HG03342 (cell line): Measurements from ENCODE around the gene ACSF2.
"Not testable (repeated sequence)": the region's sequence is repeated elsewhere in the genome, so short reads cannot be mapped to it uniquely, and the experiment has no call there.

Experiments
- ATAC-seq: cut with Tn5 transposase; IDR thresholded peaks from one replicate; pipeline ENCODE4 v1.9.1; 2021; ENCODE audit warnings: mild to moderate bottlenecking, moderate library complexity; ENCODE audit not compliant: unreplicated experiment

The ACSF2 gene

DNA sequence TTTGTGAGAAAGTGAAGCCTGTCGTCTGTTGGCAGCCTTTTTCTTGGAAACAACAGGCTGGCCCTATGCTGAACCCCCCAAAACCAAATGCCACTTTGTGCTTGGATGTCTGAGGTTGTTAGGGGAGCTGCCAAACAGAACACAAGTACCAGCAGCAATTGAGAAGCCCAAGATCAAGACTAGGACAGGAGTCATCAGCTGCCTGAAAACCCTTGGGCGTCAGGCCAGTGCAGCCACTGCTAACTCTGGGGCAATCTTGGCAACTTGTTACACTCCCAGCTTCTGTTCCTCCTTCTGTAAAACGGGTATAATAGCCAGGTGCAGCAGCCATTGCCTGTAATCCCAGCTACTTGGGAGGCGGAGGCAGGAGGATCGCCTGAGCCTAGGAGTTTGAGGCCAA lies 19.4 kb upstream of the ACSF2 start:
- ATAC-seq: no peak

GRCh38 chr17:50407921-50408320 lies 18.1 kb upstream of the ACSF2 start:
- ATAC-seq: no peak

GRCh38 chr17:50412188-50412732 lies 13.8 kb upstream of the ACSF2 start:
- ATAC-seq: no peak

DNA sequence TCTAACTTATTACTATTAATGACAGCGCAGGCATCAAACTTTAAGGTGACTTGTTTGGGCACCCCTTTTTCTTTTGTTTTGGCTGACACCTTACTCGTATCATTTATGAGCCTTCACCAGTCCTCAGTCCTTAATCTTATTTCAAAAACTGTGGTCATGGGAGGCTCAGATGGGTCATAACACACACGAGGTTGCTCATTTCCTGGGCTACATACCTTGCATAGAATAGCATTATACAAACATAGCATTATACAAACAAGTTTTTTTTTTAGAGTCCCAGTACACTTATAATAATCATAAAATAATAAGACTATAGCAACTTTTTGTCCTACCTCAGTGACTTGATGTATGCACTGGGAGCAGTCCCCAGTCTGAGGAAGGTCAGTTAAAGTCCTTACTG lies 11.2 kb upstream of the ACSF2 start:
- no peak for ATAC-seq

DNA sequence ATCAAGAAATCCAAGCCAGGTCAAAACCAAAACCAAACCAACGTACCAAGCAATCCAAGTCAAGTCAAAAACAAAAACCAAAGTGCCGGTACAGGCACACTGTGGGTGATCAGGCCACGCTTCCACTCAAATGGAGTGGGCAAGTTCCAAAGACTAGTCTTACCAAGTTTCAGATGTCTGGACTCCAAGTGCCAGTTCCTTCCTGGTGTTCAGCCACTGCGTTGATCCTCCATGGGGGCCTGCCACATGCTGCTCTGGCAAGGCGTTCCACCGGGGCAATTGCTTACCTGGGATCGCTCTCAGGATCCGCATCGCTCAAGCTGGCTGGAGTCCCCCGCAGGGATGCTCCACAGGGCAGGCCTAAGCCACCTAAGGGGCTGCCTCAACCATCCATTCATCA lies 6.4 kb upstream of the ACSF2 start:
- not testable (repeated sequence) for ATAC-seq

DNA sequence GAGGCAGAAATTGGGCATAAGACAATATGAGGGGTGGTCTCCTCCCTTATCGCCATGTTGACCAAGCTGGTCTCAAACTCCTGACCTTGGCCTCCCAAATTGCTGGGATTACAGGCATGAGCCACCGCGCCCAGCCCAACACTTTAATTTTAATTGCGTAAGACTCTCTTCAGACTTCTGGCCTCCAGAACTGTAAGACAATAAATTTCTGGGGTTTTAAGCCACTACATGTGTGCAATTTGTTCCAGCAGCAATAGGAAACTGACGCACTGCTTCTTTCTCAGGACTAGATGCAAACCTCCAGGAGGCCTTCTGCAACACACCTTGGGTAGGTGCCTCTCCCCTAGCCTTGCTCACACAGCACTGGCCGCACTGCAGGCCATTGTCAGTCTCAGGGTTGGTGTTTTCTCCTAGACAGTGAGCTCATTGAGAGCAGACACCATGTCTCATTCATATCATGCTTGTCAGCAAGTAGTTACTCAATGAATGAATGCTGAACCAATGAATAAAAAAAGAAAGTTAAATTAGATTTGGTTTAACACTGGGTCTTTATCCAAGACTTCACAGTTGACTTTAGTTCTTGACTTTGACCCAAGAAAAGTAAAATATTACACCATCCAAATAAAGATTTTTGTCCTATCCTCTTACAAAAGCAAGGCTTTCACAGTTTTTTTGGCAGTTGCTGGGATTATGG lies 5.5 kb upstream of the ACSF2 start:
- no peak for ATAC-seq

DNA sequence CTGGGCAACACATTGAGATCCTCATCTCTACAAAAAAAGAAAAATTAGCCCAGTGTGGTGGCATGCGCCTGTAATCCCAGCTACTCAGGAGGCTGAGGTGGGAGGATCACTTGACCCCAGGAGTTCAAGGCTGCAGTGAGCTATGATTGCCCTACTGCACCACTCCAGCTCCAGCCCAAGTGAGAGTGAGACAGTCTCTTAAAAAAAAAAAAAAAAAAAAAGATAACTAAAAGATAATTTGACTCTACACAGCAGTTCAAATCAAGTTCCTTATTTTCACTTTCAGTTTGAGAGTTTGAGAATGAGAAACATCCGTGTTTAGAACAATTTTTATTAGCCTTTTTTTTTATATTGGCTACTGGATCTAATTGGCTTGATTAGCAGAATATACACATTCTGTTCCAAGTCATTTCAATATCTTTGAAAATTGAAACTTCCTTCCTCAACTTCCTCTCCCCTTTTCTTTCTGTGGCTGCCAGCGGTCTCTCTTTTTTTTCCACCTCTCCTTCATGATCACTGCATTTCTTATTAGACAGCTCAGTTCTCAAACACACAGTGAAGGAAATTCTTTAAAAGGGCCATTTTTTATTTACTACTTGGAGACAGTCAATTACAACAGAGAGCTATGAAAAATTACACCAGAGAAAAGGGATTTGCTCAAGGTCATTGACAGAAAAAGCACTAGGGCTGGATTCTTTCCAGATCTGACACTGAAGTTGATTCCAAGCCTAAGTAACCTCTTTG lies 4.5 kb upstream of the ACSF2 start:
- no peak for ATAC-seq

DNA sequence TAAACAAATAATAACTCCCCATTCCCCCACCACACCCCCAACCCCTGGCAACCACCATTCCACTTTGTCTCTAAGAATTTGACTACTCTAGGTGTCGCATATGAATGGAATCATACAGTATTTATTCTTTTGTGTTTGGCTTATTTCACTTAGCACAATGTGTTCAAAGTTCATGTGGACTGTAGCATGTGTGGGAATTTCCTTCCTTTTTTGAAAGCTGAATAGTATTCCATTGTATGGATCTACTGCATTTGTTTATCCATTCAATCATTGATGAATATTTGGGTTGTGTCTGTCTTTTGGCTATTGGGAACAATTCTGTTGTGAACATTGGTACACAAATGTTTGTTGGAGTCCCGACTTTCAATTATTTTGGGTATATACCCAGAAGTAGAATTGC lies 3.3 kb upstream of the ACSF2 start:
- ATAC-seq: no peak

DNA sequence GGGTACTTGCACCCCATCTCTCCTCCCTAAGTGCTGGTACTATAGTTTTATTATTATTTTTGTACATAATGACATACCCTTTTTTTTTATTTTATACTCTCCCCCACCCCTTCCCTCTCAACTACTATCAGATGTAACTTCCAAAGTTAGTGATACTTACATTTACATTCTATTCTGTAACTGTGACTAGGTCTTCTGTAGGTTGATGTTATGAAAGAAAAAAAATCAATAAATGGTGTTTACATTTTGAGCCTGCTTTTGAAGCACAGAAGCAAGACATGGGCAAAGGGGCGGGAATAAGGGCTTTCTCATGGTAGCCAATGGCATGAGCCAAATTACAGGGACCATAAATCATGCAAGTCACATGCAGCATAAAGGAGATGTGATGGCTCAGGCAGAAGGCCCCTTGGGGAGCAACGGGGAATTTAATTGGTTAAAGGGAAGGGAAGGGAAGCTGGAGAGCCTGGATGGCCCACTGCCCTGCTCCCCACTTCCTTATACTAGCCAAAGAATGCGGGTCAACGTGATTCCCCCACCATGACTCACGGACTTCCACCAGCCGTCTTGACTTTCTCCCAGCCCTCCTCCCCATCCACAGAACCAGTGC lies 2.4 kb upstream of the ACSF2 start:
- ATAC-seq: no peak

DNA sequence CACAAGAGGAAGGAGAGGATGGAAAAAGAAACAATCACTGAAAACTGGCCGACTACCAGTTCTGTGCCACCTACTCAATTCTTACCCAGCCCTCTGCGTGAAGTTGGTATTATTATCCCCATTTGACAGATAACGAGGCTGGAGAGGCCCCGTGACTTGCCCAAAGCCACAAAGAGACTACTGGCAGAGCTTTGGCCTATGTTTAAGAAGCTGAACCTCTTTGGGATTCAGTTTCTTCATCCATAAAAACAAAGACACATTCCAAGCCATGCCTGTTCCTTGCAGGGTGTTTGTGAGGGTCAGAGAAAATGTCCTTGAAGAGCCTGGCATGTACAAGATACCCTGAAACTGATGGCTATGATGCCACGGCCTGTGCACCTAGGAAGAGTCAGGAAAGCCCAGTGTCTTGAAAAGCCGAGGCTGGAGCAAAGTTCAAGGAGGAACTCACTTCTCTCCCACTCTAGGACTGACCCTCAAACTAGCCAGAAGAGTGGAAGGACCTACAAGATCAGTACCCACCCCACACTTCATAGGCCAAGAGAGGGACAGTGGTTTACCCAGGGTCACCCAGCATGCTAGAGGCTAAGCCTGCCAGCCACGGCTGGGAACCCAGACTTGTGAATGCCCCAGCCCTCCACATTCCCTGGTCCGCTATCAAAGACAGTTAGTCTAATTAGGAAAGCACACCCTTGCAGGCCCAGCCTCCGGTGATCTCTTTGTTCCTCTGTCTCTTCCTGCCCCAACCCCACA lies 1.6 kb upstream of the ACSF2 start:
- no peak for ATAC-seq

- ATAC-seq: no peak
Measured at GRCh38 chr17:50424996-50425681, 879 bp upstream of the ACSF2 start.

- ATAC-seq: no peak
Measured at GRCh38 chr17:50426472-50426782, 409 bp downstream of the ACSF2 start.

DNA sequence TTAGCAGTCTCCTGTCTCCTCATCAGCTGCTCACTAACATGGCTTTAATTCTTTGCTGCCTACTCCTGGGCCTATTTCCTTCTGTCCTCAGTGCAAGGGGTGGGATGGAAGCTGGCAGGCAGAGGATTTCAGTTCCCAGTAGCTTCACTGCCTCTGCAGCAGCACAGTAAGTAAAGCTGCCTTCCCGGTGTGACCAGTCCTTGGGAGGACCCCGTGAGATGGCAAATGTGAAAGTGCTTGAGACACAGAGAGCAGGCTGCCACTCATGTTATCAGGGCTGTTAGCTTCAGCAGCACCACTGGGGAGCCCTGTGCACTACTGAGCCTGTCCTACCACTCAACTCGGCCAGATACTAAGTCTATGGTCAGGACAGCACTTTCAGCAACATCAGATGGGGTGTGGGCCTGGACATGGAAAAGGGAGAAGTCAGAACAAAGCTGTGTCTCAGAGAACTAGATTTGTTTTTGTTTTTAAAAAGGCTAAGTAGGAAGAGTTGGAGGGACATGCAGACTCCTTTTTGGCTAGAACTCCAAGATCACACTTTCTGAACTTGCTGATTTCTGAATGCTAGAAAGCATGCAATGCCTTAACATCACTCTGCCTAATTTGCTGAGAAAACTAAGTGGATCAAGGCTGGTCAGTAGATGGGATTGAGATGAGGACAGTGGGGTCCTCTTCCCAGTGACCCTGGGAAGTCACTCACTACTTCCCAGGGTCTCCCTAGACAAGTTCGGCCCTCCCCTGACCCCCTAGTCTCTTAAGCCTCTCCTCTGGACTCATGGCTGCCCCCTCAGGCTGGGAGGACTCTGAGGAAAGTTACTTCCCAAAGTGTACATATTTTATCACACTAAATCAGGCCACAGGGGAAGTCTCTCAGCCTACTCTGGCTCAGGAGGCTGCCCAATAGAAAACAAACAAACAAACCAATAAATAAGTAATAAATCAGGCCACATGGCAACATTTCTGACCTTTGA lies 1.1 kb downstream of the ACSF2 start:
- ATAC-seq: no peak

DNA sequence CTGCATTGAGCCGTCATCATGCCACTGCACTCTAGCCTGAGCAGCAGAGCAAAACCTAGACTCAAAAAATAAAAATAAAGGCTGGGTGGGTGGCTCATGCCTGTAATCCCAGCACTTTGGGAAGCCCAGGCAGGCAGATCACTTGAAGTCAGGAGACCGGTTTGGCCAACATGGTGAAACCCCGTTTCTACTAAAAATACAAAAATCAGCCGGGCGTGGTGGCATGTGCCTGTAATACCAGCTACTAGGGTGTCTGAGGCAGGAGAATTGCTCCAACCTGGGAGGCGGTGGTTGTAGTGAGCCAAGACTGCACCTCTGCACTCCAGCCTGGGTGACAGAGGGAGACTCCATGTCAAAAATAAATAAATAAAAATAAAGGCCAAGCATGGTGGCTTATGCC lies 2.1 kb downstream of the ACSF2 start:
- not testable (repeated sequence) for ATAC-seq

- no peak for ATAC-seq
Measured at GRCh38 chr17:50428831-50429424, 2.9 kb downstream of the ACSF2 start.

GRCh38 chr17:50429793-50430192 lies 3.8 kb downstream of the ACSF2 start:
- ATAC-seq: no peak

DNA sequence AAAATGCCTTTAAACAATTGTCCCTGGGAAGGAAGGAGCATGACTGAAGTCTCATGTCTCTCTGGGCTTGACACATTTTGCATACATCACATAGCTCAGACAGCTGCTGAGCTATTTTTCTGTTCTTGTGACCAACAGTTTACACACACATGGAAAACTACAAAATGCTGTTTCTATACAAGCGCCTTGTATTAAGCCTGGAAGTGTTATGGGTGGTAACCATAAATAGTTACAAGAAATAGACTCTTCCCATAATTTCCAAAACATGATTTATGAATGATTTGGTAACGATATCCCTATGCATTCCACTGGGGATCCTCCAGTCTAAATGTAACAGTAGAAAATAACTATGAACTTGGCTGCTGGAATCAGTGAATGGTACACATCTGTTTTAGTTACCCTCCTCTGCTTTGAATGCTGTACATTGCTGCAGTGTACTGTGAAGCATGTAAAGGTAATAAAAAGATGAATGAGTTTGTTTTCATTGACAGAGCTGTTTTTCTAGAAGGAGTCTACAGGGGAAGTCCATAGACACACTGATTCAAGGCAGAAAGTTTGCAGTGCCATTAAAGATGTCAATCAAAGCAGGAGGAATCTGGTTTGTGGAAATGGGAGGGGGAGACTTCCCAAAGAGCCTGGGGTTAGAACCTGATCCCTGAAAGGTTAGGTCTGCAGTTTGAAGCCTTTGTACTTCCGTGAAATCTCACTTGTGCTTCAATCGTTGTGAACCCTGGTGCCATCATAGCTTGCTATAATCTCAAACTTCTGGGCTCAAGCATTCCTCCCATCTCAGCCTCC lies 5.0 kb downstream of the ACSF2 start:
- ATAC-seq: no peak

DNA sequence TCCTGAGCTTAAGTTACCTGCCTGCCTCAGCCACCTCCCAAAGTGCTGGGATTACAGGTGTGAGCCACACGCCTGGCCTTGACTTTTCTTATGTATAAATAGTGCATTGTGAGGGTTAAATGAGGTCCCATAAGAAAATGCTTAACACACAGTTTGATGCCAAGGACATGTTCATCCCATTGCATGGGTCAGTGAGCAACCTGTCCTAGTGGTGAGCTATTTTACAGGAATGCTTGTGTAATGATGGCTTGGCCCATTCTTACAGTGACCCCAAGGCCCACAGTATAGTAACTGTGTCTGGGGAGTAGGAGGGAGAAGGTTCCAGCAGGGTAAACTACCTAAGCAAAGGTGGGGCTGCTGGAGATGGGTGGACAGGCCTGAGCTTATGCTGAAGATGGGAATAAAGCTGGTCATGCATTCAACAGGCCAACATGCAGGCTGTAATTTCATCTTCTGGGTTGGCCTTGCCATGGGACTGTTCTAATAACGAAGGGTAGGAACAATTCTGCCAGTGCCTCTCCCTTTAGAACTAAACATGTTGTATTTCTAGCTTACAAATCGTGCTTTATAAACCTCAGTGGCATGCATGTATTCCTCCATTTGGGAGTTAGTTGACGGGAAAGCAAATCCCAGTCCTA lies 6.2 kb downstream of the ACSF2 start:
- ATAC-seq: no peak
